Measurements from ENCODE around the gene PLCL1.

DNA sequence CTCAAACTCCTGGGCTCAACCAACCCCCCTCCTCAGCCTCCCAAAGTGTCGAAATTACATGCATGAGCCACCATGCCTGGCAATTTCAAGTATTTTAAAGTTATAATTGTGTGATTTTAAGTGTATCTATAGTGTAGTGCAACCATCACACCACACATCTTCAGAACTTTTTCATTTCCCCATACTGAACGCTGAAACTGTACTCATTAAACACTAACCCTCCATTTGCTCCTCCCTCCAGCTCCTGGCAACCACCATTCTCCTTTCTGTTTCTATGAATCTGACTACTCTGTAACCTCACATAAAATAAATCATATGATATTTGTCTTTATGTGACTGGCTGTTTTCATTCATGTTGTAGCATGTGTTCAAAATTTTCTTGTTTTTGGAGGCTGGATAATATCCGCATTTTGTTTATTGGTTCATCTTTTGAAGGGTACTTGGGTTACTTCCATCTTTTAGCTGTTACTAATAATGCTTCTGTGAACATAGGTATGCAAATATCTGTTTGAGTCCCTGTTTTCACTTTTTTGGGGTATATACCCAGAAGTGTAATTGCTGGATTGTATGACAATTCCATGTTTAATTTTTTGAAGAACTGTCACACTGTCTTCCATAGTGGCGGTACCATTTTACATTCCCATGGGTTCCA, 188.2 kb downstream of the PLCL1 start:
- TF ChIP-seq CTCF (conservative IDR thresholded peaks at IDR 0.05 in 1 of 2, IDR thresholded peaks at IDR 0.05 in 1 of 2; ENCODE audit: extremely low read depth in 1 of 2, insufficient read depth in 1 of 2, low read depth in 1 of 2, low read length in 2 of 2) (no peak), EZH2 (IDR thresholded peaks at IDR 0.05; ENCODE audit: borderline replicate concordance, low read length) (no peak)
